ENCODE data around the gene CENPVL1. TPM values are rescaled to one million over a fixed set of nuclear protein-coding genes. Genes with fewer than 3 reads are reported as not detected.
"Not testable (repeated sequence)": the region's sequence is repeated elsewhere in the genome, so short reads cannot be mapped to it uniquely, and the experiment has no call there.

The CENPVL1 gene
- polyA plus RNA-seq, 2 of the 4 experiments (the other 2 are of a cell fraction), result not detected

DNA sequence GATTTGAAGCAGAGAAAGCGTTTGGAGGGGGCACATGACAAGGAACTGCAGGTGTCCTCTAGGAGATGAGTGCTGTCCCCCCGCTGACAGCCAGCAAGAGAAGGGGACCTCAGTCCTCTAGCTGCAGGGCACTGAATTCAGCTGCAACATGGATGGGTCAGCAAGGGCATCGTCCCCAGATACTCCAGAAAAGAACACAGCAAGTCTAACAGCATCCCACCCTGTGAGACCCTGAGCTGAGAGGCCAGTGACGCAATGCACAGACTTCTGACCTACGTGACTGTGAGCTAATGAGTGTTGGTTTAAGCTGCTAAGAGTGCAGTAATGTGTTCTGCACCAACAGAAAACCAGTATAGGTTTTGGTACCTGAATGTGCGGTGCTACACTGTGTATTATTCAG is 16.1 kb upstream of the CENPVL1 start:
- POLR2A ChIA-PET, result no interaction called here
- no peak for DNase-seq (ENCODE audit: low read depth in 1 of 2, low spot score in 1 of 2)
- no peaks in the 10 kb centered on the region for H3K4me1 ChIP-seq
- no peak overlapping the region for H3K4me3 ChIP-seq
- no peak for FAIRE-seq
- no peak overlapping the region for H3K4me2 ChIP-seq
- H3K9me3 ChIP-seq, result no peaks in the 10 kb centered on the region
- no peak for TF ChIP-seq BHLHE40 (IDR thresholded peaks at IDR 0.05; ENCODE audit: low read depth, low read length)
- TF ChIP-seq RNF2 (IDR thresholded peaks at IDR 0.05; ENCODE audit: borderline replicate concordance, low read depth), result no peak
- TF ChIP-seq, protein P1, sequence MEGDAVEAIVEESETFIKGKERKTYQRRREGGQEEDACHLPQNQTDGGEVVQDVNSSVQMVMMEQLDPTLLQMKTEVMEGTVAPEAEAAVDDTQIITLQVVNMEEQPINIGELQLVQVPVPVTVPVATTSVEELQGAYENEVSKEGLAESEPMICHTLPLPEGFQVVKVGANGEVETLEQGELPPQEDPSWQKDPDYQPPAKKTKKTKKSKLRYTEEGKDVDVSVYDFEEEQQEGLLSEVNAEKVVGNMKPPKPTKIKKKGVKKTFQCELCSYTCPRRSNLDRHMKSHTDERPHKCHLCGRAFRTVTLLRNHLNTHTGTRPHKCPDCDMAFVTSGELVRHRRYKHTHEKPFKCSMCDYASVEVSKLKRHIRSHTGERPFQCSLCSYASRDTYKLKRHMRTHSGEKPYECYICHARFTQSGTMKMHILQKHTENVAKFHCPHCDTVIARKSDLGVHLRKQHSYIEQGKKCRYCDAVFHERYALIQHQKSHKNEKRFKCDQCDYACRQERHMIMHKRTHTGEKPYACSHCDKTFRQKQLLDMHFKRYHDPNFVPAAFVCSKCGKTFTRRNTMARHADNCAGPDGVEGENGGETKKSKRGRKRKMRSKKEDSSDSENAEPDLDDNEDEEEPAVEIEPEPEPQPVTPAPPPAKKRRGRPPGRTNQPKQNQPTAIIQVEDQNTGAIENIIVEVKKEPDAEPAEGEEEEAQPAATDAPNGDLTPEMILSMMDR (IDR thresholded peaks at IDR 0.05), result no peak
- TF ChIP-seq KDM1A (IDR thresholded peaks at IDR 0.05; ENCODE audit: low read depth), result no peak
- TF ChIP-seq HDAC2 (IDR thresholded peaks at IDR 0.05), result no peak
- TF ChIP-seq ZSCAN20 (CRISPR knock-in tag; IDR thresholded peaks at IDR 0.05), result no peak
- TF ChIP-seq, protein P2, sequence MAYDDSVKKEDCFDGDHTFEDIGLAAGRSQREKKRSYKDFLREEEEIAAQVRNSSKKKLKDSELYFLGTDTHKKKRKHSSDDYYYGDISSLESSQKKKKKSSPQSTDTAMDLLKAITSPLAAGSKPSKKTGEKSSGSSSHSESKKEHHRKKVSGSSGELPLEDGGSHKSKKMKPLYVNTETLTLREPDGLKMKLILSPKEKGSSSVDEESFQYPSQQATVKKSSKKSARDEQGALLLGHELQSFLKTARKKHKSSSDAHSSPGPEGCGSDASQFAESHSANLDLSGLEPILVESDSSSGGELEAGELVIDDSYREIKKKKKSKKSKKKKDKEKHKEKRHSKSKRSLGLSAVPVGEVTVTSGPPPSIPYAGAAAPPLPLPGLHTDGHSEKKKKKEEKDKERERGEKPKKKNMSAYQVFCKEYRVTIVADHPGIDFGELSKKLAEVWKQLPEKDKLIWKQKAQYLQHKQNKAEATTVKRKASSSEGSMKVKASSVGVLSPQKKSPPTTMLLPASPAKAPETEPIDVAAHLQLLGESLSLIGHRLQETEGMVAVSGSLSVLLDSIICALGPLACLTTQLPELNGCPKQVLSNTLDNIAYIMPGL (CRISPR knock-in tag; IDR thresholded peaks at IDR 0.05; ENCODE audit: borderline replicate concordance), result no peak
- no peak for TF ChIP-seq HEYL (CRISPR knock-in tag; IDR thresholded peaks at IDR 0.05)
- TF ChIP-seq TFCP2L1 (CRISPR knock-in tag; IDR thresholded peaks at IDR 0.05), result no peak
- TF ChIP-seq FOSL2 (IDR thresholded peaks at IDR 0.05), result no peak
- TF ChIP-seq FOSL2 (CRISPR knock-in tag; IDR thresholded peaks at IDR 0.05), result no peak
- TF ChIP-seq KDM5A (IDR thresholded peaks at IDR 0.05), result no peak
- TF ChIP-seq PHF8 (IDR thresholded peaks at IDR 0.05; ENCODE audit: borderline replicate concordance, low read depth), result no peak
- TF ChIP-seq ZNF302 (CRISPR knock-in tag; IDR thresholded peaks at IDR 0.05), result no peak
- no peak for TF ChIP-seq EP300 (IDR thresholded peaks at IDR 0.05)
- TF ChIP-seq EHMT2 (IDR thresholded peaks at IDR 0.05; ENCODE audit: low read depth), result no peak
- no peak overlapping the region for H3K27ac ChIP-seq
- CTCF ChIA-PET, result no interaction called here
- 15% methylated on average over 6 of the region's 6 CpGs for WGBS (ENCODE audit: missing lambda C conversion rate)
- ATAC-seq, result no peak

DNA sequence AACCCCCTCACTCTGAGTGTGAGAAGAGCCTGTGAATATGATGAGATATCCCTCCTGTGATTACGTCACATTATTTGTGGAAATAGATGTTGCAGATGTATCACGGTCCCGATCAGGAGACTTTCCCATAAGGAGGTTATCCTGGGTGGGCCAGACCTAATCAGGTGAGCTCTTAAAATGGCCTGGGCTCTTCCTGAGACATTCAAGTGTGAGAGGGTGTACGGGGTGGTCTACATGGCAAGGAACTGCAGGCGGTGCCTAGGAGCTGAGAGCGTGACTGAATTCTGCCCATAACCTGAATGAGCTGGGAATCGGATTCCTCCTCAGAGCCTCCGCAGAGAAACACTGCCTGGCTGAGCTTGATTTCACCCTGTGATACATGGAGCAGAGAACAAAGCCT is 12.9 kb upstream of the CENPVL1 start:
- FAIRE-seq (no peak), ATAC-seq (no peak), DNase-seq (ENCODE audit: low read depth in 1 of 2, low spot score in 1 of 2) (no peak)
- TF ChIP-seq TFCP2L1 (CRISPR knock-in tag; IDR thresholded peaks at IDR 0.05), result no peak
- ChIA-PET POLR2A (no interaction called here), CTCF (no interaction called here)
- no peaks in the 10 kb centered on the region for H3K9me3 ChIP-seq
- H3K4me3 ChIP-seq, result no peak overlapping the region
- H3K4me1 ChIP-seq, result no peaks in the 10 kb centered on the region
- H3K4me2 ChIP-seq, result no peak overlapping the region
- no peak overlapping the region for H3K27ac ChIP-seq
- WGBS (ENCODE audit: missing lambda C conversion rate), result 76% methylated on average over 8 of the region's 8 CpGs

DNA sequence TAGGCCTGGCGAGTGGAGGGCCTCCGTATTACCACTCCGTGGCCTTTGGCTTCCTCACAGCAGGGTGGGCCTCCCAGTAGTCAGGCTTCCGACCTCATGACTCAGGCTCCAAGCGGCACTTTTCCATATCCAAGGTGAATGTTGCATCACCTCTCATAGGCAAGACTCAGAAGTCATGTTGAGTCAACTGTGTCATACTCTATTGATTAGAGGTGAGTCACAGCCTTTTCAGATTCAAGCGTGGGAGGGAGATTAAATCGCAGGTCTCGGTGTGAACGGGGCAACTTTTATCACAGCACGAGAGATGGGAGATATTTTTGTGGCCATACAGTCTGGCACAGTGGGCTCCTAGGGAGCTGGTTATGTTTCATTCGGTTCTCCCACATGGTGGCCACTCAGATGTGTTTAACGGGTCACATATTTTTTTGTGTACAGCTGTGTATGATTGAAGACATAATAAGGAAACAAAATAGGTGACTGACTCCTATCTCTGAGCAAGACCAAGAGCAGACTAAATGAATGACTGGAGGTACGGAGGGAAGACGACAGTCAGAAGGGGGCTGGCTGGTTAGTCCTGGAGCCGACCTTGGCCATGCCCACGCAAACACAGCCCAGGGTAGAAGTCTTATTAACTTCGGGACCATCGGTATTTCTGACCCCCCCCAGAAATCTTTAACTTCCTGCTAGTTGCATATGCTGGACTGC is 2.8 kb downstream of the CENPVL1 start:
- H3K4me1 ChIP-seq; FAIRE-seq; H3K4me3 ChIP-seq; H3K27ac ChIP-seq; POLR2A ChIA-PET; H3K4me2 ChIP-seq; DNase-seq (ENCODE audit: low read depth in 1 of 2, low spot score in 1 of 2); H3K9me3 ChIP-seq; CTCF ChIA-PET: not testable (repeated sequence)
- 0 out of 6 replicates have a peak, but pooled peaks of 1 of the 2 experiments have one; percentile 39 for ATAC-seq
- no CpG with 5 or more reads among the region's 18 CpGs for WGBS (ENCODE audit: missing lambda C conversion rate)

DNA sequence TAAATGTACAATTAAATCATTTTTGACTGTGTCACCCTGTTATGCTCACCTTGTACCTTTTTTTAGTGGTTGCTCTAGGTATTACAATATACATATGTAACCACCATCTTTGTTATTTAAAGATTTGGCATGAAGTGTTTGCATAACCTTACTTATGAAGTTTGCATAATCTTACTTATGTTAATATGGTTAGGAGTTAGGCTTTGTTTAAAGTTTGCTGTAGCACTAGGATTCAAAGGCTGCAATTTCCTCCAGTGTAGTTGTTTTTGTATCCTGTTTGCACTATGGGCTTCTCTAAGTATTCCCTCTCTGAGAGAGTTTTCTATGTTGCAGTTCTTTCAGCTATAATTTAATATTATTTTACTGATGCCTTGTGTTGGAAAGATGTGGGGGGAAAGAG is 17.9 kb downstream of the CENPVL1 start:
- no peak for FAIRE-seq

More for the DNA sequence above, 17.9 kb downstream of the CENPVL1 start:
- Histone ChIP-seq H3K4me1 (no peaks in the 10 kb centered on the region), H3K4me3 (no peak overlapping the region), H3K4me2 (no peak overlapping the region), H3K9me3 (no peaks in the 10 kb centered on the region), H3K27ac (no peak overlapping the region)
- no peak for ATAC-seq
- no peak for DNase-seq (ENCODE audit: low read depth in 1 of 2, low spot score in 1 of 2)
- POLR2A ChIA-PET, result no interaction called here
- CTCF ChIA-PET, result no interaction called here
- TF ChIP-seq CBX2 (IDR thresholded peaks at IDR 0.05; ENCODE audit: borderline replicate concordance, low read depth), result no peak
- no peak for TF ChIP-seq PHF8 (IDR thresholded peaks at IDR 0.05; ENCODE audit: borderline replicate concordance, low read depth)
- TF ChIP-seq RFX5 (IDR thresholded peaks at IDR 0.05), result no peak
- TF ChIP-seq NPAS2 (CRISPR knock-in tag; IDR thresholded peaks at IDR 0.05; ENCODE audit: borderline replicate concordance), result no peak
- TF ChIP-seq FOXS1 (CRISPR knock-in tag; IDR thresholded peaks at IDR 0.05), result no peak
- no peak for TF ChIP-seq NFE2L2 (conservative IDR thresholded peaks at IDR 0.05; ENCODE audit: low read length)
- TF ChIP-seq, protein P3, sequence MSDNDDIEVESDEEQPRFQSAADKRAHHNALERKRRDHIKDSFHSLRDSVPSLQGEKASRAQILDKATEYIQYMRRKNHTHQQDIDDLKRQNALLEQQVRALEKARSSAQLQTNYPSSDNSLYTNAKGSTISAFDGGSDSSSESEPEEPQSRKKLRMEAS (IDR thresholded peaks at IDR 0.05), result no peak
- TF ChIP-seq, protein P4, sequence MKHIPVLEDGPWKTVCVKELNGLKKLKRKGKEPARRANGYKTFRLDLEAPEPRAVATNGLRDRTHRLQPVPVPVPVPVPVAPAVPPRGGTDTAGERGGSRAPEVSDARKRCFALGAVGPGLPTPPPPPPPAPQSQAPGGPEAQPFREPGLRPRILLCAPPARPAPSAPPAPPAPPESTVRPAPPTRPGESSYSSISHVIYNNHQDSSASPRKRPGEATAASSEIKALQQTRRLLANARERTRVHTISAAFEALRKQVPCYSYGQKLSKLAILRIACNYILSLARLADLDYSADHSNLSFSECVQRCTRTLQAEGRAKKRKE (CRISPR knock-in tag; IDR thresholded peaks at IDR 0.05; ENCODE audit: low read depth), result no peak
- TF ChIP-seq JUN (IDR thresholded peaks at IDR 0.05), result no peak
- no peak for TF ChIP-seq HDAC2 (IDR thresholded peaks at IDR 0.05)
- TF ChIP-seq, protein P5, sequence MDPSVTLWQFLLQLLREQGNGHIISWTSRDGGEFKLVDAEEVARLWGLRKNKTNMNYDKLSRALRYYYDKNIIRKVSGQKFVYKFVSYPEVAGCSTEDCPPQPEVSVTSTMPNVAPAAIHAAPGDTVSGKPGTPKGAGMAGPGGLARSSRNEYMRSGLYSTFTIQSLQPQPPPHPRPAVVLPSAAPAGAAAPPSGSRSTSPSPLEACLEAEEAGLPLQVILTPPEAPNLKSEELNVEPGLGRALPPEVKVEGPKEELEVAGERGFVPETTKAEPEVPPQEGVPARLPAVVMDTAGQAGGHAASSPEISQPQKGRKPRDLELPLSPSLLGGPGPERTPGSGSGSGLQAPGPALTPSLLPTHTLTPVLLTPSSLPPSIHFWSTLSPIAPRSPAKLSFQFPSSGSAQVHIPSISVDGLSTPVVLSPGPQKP (IDR thresholded peaks at IDR 0.05; ENCODE audit: low read depth, low read length), result no peak

Measured in A549 (cell line).